Nephron (organoid): ENCODE results near the gene CALML4.

Experiments
- H3K27ac Mint-ChIP-seq, 3 experiments: 2 replicates each; pipeline ENCODE4 v1.8.0; 2020; ENCODE audit warnings: mixed read lengths in 3 of 3, mild to moderate bottlenecking in 2 of 3, moderate library complexity in 1 of 3
- H3K27me3 Mint-ChIP-seq: 2 replicates; pipeline ENCODE4 v1.8.0; 2021; ENCODE audit warnings: low read depth, mild to moderate bottlenecking, moderate library complexity, mixed read lengths
- H3K36me3 Mint-ChIP-seq: 2 replicates; pipeline ENCODE4 v1.8.0; 2020; ENCODE audit warnings: low read depth, mixed read lengths
- H3K4me1 Mint-ChIP-seq: 2 replicates; pipeline ENCODE4 v1.8.0; 2020; ENCODE audit warnings: mixed read lengths
- H3K4me3 Mint-ChIP-seq, 3 experiments: 2 replicates each; pipeline ENCODE4 v1.8.0; 2020; ENCODE audit warnings: mild to moderate bottlenecking in 3 of 3, mixed read lengths in 3 of 3, moderate library complexity in 2 of 3
- H3K9me3 Mint-ChIP-seq: 2 replicates; pipeline ENCODE4 v1.8.0; 2020; ENCODE audit warnings: mixed read lengths
- TF ChIP-seq, protein P1 (sequence below), 3 experiments: fragments of 200-600 bp; sonication (generic); IDR thresholded peaks; one replicate each; pipeline ENCODE4 v1.5.0; 2021; ENCODE audit warnings: antibody characterized with exemption in 3 of 3; ENCODE audit not compliant: unreplicated experiment in 3 of 3

The CALML4 gene

DNA sequence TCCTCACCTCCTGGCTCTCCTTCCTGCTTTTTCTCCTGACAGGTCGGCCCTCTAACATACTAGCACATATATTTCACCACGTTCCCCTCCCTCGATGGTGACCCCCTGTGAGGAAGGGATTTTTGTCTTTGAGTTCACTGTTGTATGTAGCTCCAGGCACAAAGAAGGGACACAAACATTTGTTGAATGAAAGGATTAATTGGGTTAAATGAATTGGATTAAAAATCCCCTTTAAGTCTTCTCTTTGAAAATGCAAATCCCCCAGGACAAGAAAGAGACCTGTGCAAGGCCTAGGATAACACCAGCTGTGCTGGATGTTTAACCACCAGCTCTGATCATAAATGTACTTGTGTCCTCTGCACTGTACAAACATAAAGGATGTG lies 3.3 kb downstream of the CALML4 start:
- Mint-ChIP-seq H3K4me3 (no peak overlapping the region), H3K4me1 (peaks cover 55% of the 10 kb centered on the region), H3K27me3 (no peaks in the 10 kb centered on the region), H3K36me3 (peaks cover 8% of the 10 kb centered on the region), H3K27ac (peak overlapping the region; percentile 11 to 71 (median 30)), H3K9me3 (no peaks in the 10 kb centered on the region)
- TF ChIP-seq, protein P1, sequence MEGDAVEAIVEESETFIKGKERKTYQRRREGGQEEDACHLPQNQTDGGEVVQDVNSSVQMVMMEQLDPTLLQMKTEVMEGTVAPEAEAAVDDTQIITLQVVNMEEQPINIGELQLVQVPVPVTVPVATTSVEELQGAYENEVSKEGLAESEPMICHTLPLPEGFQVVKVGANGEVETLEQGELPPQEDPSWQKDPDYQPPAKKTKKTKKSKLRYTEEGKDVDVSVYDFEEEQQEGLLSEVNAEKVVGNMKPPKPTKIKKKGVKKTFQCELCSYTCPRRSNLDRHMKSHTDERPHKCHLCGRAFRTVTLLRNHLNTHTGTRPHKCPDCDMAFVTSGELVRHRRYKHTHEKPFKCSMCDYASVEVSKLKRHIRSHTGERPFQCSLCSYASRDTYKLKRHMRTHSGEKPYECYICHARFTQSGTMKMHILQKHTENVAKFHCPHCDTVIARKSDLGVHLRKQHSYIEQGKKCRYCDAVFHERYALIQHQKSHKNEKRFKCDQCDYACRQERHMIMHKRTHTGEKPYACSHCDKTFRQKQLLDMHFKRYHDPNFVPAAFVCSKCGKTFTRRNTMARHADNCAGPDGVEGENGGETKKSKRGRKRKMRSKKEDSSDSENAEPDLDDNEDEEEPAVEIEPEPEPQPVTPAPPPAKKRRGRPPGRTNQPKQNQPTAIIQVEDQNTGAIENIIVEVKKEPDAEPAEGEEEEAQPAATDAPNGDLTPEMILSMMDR (IDR thresholded peaks at IDR 0.05; ENCODE audit: unreplicated experiment in 3 of 3), result no peak

DNA sequence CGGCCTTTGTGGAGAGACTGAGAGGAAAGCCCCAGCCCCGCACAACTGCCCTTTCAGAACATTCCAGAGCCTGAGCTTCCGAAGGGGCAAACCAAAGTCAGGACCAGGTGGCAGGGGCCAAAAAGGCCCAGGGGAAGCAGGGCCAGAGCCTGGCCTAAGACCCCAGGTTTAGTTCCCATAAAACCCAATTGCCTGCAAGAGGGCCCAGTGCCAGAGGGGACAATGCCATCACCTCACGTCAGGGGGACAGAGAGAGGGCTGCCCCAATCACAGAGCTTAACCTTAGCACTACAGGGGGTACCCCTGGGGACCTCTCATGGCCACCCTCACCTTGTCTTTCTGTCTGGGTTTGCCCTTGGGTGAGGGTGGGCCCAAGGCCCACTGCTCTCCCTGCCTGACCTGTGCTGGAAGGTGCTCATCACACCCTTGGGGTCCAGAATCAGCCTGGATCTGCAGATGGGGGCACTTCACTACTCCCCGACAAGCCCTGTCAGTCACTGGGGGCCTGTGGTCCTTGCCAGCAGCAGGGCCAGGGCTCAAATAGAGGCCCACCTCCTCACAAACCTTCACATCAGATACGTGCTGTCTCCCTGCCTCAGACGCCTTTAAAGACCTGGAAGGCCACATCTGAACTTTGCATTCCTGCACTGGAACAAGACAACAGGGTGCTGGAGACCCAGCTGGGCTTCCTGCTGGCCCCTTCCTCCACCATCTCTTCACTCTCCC lies 3.8 kb downstream of the CALML4 start:
- H3K36me3 Mint-ChIP-seq, result peaks cover 8% of the 10 kb centered on the region
- no peaks in the 10 kb centered on the region for H3K9me3 Mint-ChIP-seq
- H3K4me1 Mint-ChIP-seq, result peaks cover 54% of the 10 kb centered on the region
- no peak overlapping the region for H3K4me3 Mint-ChIP-seq
- H3K27ac Mint-ChIP-seq, result peak overlapping the region; percentile 11 to 71 (median 30)
- TF ChIP-seq, protein P1 (IDR thresholded peaks at IDR 0.05; ENCODE audit: unreplicated experiment in 3 of 3), result no peak
- no peaks in the 10 kb centered on the region for H3K27me3 Mint-ChIP-seq

DNA sequence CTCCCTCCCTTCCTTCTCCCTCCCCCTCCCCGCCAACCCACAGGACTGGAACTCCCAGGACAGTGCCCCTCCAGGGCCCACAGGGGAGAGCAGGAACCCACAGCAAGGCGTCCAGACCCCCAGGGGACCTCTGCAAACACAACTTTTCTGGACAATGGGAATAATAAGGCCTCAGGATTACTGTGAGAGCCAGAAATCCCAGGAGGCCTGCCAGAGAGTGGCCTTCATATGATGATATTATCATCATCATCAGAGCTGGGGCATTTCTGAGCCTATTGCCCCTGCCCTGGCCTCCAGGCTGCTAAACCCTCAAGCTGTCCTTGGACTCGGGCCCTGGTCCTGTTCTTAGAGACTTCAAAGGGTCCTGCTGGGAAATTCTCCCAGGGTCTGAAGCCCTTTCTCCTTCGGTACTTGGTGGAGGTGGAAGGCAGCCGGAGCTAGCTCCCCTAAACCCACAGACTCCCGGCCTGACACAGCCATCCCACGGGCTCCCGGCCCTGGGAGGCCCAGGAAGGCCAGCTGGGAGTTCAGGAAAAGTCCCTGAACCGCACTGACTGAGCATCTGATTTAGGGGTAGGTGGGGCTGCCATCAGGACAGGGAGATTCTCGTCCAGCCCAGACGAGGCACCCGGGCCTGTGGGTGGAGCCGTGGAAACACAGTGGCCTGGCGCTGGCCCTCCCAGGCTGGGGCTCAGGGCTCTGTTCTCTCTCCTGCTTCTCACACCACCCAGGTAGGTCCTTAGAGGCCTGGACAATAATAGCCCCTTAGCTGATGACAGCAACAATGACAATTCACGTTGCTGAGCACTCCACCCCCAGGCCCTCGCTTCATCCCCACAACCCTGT lies 4.9 kb downstream of the CALML4 start:
- Mint-ChIP-seq H3K36me3 (peaks cover 12% of the 10 kb centered on the region), H3K4me1 (peaks cover 52% of the 10 kb centered on the region)

DNA sequence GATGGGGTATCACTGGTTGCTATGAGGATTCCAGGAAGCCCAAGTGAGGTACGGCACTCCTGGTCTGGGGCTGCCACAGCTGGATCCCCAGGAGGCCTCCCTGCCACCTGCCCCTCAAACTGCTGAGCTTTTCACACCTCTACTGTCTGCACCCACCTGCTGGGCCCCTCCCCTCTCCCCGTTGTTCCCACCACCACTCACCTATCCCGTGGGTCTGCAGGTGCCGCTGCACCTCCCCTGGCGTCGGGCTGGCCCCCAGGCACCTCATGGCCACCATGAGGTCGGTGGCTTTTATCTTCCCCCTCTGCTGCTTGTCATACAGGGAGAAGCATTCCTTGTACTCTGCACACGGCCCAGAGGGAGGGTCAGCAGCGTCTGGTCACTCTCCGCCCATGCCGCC lies 5.8 kb downstream of the CALML4 start:
- TF ChIP-seq, protein P1 (IDR thresholded peaks at IDR 0.05; ENCODE audit: unreplicated experiment in 3 of 3), result no peak
- Mint-ChIP-seq H3K27ac (peak overlapping the region; percentile 20 to 42 (median 39)), H3K4me3 (no peak overlapping the region), H3K4me1 (peaks cover 49% of the 10 kb centered on the region), H3K27me3 (no peaks in the 10 kb centered on the region), H3K36me3 (peaks cover 19% of the 10 kb centered on the region), H3K9me3 (no peaks in the 10 kb centered on the region)

More for the DNA sequence above, 4.9 kb downstream of the CALML4 start:
- Mint-ChIP-seq H3K27ac (peak overlapping the region in 2 of 3 experiments; percentile 39 to 42), H3K9me3 (no peaks in the 10 kb centered on the region), H3K27me3 (no peaks in the 10 kb centered on the region), H3K4me3 (no peak overlapping the region)
- TF ChIP-seq, protein P1 (IDR thresholded peaks at IDR 0.05; ENCODE audit: unreplicated experiment in 3 of 3), result no peak

DNA sequence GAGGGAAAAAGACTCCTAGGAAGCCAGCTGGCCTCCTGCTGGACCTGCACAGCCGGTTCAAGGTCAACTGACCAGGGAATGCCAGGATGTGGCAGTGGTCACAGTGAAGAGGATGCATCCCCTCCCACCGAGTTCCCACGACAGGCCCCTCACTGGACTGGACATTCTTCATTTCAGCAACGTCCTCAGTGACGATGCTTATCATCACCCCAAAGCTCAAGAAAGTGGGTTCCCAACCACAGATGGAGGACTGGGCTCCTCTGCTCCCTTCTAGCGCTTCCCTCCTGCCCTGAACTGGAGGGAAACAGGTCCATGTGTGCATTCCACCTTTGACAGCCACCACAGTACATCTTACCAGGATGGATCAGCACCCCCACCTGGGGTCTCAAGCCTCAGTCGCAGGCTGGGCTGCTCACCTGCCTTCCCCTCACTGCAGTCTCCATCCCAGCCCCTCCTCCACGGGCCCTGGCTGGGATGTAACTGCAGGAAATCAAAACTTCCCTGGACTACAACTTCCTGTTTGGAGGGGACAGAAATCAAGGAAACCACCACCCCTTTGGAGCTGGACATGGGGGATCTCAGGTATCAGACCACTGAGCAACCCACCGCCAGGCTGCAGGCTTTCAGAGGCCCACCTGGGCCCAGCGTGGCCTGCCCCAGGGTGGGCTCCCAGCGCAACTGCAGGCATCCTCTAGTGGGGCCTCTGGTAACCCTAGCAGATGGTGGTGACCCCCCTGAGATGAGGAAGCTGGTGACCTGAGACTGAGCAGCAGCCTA lies 7.3 kb downstream of the CALML4 start:
- H3K9me3 Mint-ChIP-seq, result no peaks in the 10 kb centered on the region
- TF ChIP-seq, protein P1 (IDR thresholded peaks at IDR 0.05; ENCODE audit: unreplicated experiment in 3 of 3), result no peak
- H3K27me3 Mint-ChIP-seq, result no peaks in the 10 kb centered on the region
- H3K27ac Mint-ChIP-seq, result peak overlapping the region in 1 of 3 experiments; percentile 60
- H3K4me1 Mint-ChIP-seq, result peaks cover 43% of the 10 kb centered on the region
- H3K36me3 Mint-ChIP-seq, result peaks cover 32% of the 10 kb centered on the region
- H3K4me3 Mint-ChIP-seq, result no peak overlapping the region
